SK-N-SH treated with all-trans-retinoic acid at 6 μM for 48 hours (cell line): ENCODE data around the gene LRRC7.

Experiments
- ATAC-seq: fragments of 200-7000 bp; cut with Tn5 transposase; 3 replicates; pipeline ENCODE4 v1.9.1; 2020; ENCODE audit warnings: mild to moderate bottlenecking, moderate library complexity
- ARNTL ChIP-seq: fragments of 450-650 bp; formaldehyde crosslinking; IDR thresholded peaks from 2 replicates; pipeline ENCODE4 v1.5.0; 2020; ENCODE audit warnings: low read depth, mild to moderate bottlenecking, moderate library complexity, borderline replicate concordance
- BACH2 ChIP-seq: fragments of 250-450 bp; sonication (Bioruptor Pico); IDR thresholded peaks from 2 replicates; pipeline ENCODE4 v1.9.0; 2021; ENCODE audit warnings: mild to moderate bottlenecking, borderline replicate concordance
- CSDC2 ChIP-seq: fragments of 250-450 bp; sonication (Bioruptor Pico); IDR thresholded peaks from 2 replicates; pipeline ENCODE4 v1.5.0; 2020; ENCODE audit warnings: mild to moderate bottlenecking, moderate library complexity
- ESRRG ChIP-seq: fragments of 250-450 bp; sonication (Bioruptor Pico); IDR thresholded peaks from 2 replicates; pipeline ENCODE4 v1.6.1; 2021; ENCODE audit warnings: mild to moderate bottlenecking
- GLIS3 ChIP-seq: fragments of 250-450 bp; sonication (Bioruptor Pico); IDR thresholded peaks from 2 replicates; pipeline ENCODE4 v1.5.0; 2020; ENCODE audit warnings: mild to moderate bottlenecking, moderate library complexity
- ISL1 ChIP-seq: fragments of 250-450 bp; sonication (Bioruptor Pico); IDR thresholded peaks from 2 replicates; pipeline ENCODE4 v2.1.2; 2022; ENCODE audit warnings: mild to moderate bottlenecking, moderate library complexity
- OSR1 ChIP-seq: fragments of 250-450 bp; sonication (Bioruptor Pico); IDR thresholded peaks from 2 replicates; pipeline ENCODE4 v1.8.0; 2022; ENCODE audit warnings: moderate library complexity, mild to moderate bottlenecking, inconsistent platforms
- POU6F1 ChIP-seq: fragments of 250-450 bp; sonication (Bioruptor Pico); IDR thresholded peaks from 2 replicates; pipeline ENCODE4 v1.8.0; 2021; ENCODE audit warnings: low read depth, mild to moderate bottlenecking, moderate library complexity, borderline replicate concordance
- PPARA ChIP-seq: fragments of 250-450 bp; sonication (Bioruptor Pico); IDR thresholded peaks from 2 replicates; pipeline ENCODE4 v1.5.0; 2020; ENCODE audit warnings: mild to moderate bottlenecking, borderline replicate concordance
- RARB ChIP-seq: fragments of 250-450 bp; sonication (Bioruptor Pico); IDR thresholded peaks from 2 replicates; pipeline ENCODE4 v1.8.0; 2021; ENCODE audit warnings: mild to moderate bottlenecking, moderate library complexity
- SNAI2 ChIP-seq: fragments of 250-450 bp; sonication (Bioruptor Pico); IDR thresholded peaks from 2 replicates; pipeline ENCODE4 v1.5.0; 2020; ENCODE audit warnings: mild to moderate bottlenecking, moderate library complexity
- TCF4 ChIP-seq: fragments of 250-450 bp; sonication (Bioruptor Pico); IDR thresholded peaks from 2 replicates; pipeline ENCODE4 v1.8.0; 2021; ENCODE audit warnings: mild to moderate bottlenecking, moderate library complexity, borderline replicate concordance
- TOX ChIP-seq: fragments of 250-450 bp; sonication (Bioruptor Pico); IDR thresholded peaks from 2 replicates; pipeline ENCODE4 v1.8.0; 2021; ENCODE audit warnings: mild to moderate bottlenecking, moderate library complexity, borderline replicate concordance
- ZC3H10 ChIP-seq: fragments of 250-450 bp; sonication (Bioruptor Pico); IDR thresholded peaks from 2 replicates; pipeline ENCODE4 v1.5.1; 2021; ENCODE audit warnings: mild to moderate bottlenecking, moderate library complexity
- ZFP3 ChIP-seq: fragments of 250-450 bp; sonication (Bioruptor Pico); IDR thresholded peaks from 2 replicates; pipeline ENCODE4 v1.5.0; 2020; ENCODE audit warnings: mild to moderate bottlenecking, moderate library complexity
- ZFP30 ChIP-seq: fragments of 450-650 bp; formaldehyde crosslinking; IDR thresholded peaks from 2 replicates; pipeline ENCODE4 v1.5.0; 2022; ENCODE audit warnings: mild to moderate bottlenecking, moderate library complexity
- ZNF70 ChIP-seq: fragments of 450-650 bp; formaldehyde crosslinking; IDR thresholded peaks from 2 replicates; pipeline ENCODE4 v1.5.0; 2020; ENCODE audit warnings: mild to moderate bottlenecking, moderate library complexity
- ZNF8 ChIP-seq: fragments of 450-650 bp; formaldehyde crosslinking; IDR thresholded peaks from 2 replicates; pipeline ENCODE4 v1.5.0; 2020; ENCODE audit warnings: mild to moderate bottlenecking, moderate library complexity
- TF ChIP-seq, protein P1 (sequence below): fragments of 250-450 bp; sonication (Bioruptor Pico); IDR thresholded peaks from 2 replicates; pipeline ENCODE4 v1.8.0; 2020; ENCODE audit warnings: mild to moderate bottlenecking, moderate library complexity, borderline replicate concordance
- TF ChIP-seq, protein P2 (sequence below): fragments of 250-450 bp; sonication (Bioruptor Pico); IDR thresholded peaks from 2 replicates; pipeline ENCODE4 v1.5.1; 2021; ENCODE audit warnings: mild to moderate bottlenecking, moderate library complexity
- TF ChIP-seq, protein P3 (sequence below): fragments of 250-450 bp; sonication (Bioruptor Pico); IDR thresholded peaks from 2 replicates; pipeline ENCODE4 v1.5.0; 2020; ENCODE audit warnings: mild to moderate bottlenecking, moderate library complexity

LRRC7 gene

DNA sequence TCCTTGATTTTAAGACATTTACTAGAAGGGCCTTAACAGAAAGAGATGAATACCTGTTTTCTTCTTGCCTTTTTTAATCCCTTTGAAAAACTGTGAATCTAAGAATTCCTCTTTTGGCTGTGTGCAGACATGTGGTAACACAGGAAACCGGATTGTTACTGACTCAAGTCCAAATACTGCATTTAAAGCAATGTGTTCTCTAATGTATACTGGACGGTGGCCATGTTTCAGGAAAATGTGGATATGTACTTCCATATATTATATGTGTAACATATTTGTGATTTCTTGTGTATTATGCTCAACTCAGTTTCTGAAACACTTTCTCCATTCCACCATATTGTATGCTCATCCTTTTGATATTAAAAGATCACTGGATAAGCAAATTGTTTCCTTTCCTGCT is 185.1 kb downstream of the LRRC7 start:
- ATAC-seq = no peak
- TF ChIP-seq SNAI2 (CRISPR knock-in tag) (no peak), GLIS3 (CRISPR knock-in tag) (no peak), TCF4 (no peak), RARB (CRISPR knock-in tag) (no peak), ZNF8 (CRISPR knock-in tag) (no peak), ZFP3 (no peak), OSR1 (CRISPR knock-in tag) (no peak), TOX (CRISPR knock-in tag) (no peak), ZNF70 (CRISPR knock-in tag) (no peak), POU6F1 (CRISPR knock-in tag) (no peak), ZC3H10 (CRISPR knock-in tag) (no peak)
- TF ChIP-seq, protein P1, sequence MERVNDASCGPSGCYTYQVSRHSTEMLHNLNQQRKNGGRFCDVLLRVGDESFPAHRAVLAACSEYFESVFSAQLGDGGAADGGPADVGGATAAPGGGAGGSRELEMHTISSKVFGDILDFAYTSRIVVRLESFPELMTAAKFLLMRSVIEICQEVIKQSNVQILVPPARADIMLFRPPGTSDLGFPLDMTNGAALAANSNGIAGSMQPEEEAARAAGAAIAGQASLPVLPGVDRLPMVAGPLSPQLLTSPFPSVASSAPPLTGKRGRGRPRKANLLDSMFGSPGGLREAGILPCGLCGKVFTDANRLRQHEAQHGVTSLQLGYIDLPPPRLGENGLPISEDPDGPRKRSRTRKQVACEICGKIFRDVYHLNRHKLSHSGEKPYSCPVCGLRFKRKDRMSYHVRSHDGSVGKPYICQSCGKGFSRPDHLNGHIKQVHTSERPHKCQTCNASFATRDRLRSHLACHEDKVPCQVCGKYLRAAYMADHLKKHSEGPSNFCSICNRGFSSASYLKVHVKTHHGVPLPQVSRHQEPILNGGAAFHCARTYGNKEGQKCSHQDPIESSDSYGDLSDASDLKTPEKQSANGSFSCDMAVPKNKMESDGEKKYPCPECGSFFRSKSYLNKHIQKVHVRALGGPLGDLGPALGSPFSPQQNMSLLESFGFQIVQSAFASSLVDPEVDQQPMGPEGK = no peak
- TF ChIP-seq, protein P2, sequence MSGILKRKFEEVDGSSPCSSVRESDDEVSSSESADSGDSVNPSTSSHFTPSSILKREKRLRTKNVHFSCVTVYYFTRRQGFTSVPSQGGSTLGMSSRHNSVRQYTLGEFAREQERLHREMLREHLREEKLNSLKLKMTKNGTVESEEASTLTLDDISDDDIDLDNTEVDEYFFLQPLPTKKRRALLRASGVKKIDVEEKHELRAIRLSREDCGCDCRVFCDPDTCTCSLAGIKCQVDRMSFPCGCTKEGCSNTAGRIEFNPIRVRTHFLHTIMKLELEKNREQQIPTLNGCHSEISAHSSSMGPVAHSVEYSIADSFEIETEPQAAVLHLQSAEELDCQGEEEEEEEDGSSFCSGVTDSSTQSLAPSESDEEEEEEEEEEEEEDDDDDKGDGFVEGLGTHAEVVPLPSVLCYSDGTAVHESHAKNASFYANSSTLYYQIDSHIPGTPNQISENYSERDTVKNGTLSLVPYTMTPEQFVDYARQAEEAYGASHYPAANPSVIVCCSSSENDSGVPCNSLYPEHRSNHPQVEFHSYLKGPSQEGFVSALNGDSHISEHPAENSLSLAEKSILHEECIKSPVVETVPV (CRISPR knock-in tag) = no peak
- TF ChIP-seq, protein P3, sequence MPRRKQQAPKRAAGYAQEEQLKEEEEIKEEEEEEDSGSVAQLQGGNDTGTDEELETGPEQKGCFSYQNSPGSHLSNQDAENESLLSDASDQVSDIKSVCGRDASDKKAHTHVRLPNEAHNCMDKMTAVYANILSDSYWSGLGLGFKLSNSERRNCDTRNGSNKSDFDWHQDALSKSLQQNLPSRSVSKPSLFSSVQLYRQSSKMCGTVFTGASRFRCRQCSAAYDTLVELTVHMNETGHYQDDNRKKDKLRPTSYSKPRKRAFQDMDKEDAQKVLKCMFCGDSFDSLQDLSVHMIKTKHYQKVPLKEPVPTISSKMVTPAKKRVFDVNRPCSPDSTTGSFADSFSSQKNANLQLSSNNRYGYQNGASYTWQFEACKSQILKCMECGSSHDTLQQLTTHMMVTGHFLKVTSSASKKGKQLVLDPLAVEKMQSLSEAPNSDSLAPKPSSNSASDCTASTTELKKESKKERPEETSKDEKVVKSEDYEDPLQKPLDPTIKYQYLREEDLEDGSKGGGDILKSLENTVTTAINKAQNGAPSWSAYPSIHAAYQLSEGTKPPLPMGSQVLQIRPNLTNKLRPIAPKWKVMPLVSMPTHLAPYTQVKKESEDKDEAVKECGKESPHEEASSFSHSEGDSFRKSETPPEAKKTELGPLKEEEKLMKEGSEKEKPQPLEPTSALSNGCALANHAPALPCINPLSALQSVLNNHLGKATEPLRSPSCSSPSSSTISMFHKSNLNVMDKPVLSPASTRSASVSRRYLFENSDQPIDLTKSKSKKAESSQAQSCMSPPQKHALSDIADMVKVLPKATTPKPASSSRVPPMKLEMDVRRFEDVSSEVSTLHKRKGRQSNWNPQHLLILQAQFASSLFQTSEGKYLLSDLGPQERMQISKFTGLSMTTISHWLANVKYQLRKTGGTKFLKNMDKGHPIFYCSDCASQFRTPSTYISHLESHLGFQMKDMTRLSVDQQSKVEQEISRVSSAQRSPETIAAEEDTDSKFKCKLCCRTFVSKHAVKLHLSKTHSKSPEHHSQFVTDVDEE (CRISPR knock-in tag) = no peak

DNA sequence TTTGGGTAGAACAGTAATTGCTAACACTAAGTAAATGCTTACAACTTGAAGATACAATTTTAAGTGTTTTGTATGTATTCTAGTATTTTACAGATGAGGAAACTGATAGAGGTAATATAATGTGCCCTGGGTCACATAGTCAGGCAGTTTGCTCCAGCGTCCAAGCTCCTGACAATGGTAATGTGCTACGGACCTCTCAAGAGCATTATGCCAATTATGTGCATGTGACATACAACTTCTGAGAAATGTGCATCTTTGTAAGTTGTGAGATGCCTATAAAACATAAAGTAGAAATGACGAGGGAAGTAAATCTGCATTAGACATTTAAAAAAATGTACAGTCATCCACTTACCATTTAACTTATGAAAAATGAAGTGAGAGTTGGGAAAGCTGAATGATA is 186.8 kb downstream of the LRRC7 start:
- no peak for ATAC-seq
- TF ChIP-seq ZFP30 (CRISPR knock-in tag) = no peak
- TF ChIP-seq, all 23 proteins: peak for 0

DNA sequence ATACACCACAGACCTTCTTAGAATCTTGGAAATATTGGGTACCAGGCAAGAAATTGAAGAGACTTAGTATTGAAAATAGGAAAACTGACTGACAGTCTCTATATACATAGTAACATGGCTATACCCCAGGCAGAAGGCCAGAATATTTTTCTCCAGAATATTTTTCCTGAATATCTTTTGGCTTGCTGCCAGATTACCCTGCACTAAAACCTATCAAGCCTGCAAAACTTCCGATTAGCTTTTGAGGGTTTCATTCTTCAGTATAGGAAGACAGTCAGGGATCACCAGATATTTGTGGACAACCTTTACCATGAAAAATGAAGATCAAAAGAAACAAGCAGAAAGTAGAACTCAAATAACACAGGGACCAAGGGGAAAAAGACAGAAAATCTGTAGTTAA is 187.9 kb downstream of the LRRC7 start:
- TF ChIP-seq ZNF70 (CRISPR knock-in tag) (no peak), ISL1 (CRISPR knock-in tag) (no peak), OSR1 (CRISPR knock-in tag) (no peak), ARNTL (CRISPR knock-in tag) (no peak), ZNF8 (CRISPR knock-in tag) (no peak), RARB (CRISPR knock-in tag) (no peak), TOX (CRISPR knock-in tag) (no peak), SNAI2 (CRISPR knock-in tag) (no peak), PPARA (CRISPR knock-in tag) (no peak), BACH2 (no peak), ZFP30 (CRISPR knock-in tag) (no peak), POU6F1 (CRISPR knock-in tag) (no peak), ESRRG (CRISPR knock-in tag) (no peak), CSDC2 (CRISPR knock-in tag) (no peak), ZFP3 (no peak), GLIS3 (CRISPR knock-in tag) (no peak)
- TF ChIP-seq, protein P1 = no peak
- TF ChIP-seq, protein P3 (CRISPR knock-in tag) = no peak
- no peak for ATAC-seq
